IMR-90 (cell line): Measurements from ENCODE around the gene DDX27. TPM values are rescaled to one million over a fixed set of nuclear protein-coding genes. Genes with fewer than 3 reads are reported as not detected.

ENCODE experiments used
- ATAC-seq: fragments of 200-7000 bp; cut with Tn5 transposase; 2 replicates; pipeline ENCODE4 v1.9.1; 2020; ENCODE audit warnings: low read depth, mild to moderate bottlenecking, moderate library complexity
- BruUV-seq: library from RNA; stranded (reverse); fragments of 400-500 nt; replicated peaks from 2 replicates; lab custom pipeline; 2021; lab: Mats Ljungman, UMichigan
- CTCF ChIA-PET: fragments of 300-600 bp; formaldehyde crosslinking; extraction: SDS; loops from one replicate; lab custom pipeline; 2021; ENCODE audit warnings: antibody characterized with exemption; lab: Yijun Ruan, JAX
- POLR2A ChIA-PET: fragments of 300-600 bp; sonication (Branson Sonifier 250); formaldehyde crosslinking; loops from one replicate; lab custom pipeline; 2022; ENCODE audit warnings: antibody characterized with exemption; ENCODE audit not compliant: unreplicated experiment; lab: Charles Lee
- DNase-seq: peaks from one replicate; pipeline ENCODE4 v3.0.0; 2013
- H2AFZ ChIP-seq: replicated peaks from 2 replicates; pipeline ENCODE3; 2013; ENCODE audit warnings: low read length, mild to moderate bottlenecking; ENCODE audit not compliant: poor library complexity
- H2AK5ac ChIP-seq: 2 replicates; pipeline ENCODE4 v1.6.1; 2013; ENCODE audit warnings: low read depth, low read length, inconsistent platforms
- H2AK9ac ChIP-seq: replicated peaks from 2 replicates; pipeline ENCODE3; 2013; ENCODE audit warnings: mild to moderate bottlenecking, low read depth, low read length, moderate library complexity; ENCODE audit not compliant: poor library complexity
- H2BK120ac ChIP-seq: 2 replicates; pipeline ENCODE4 v1.6.1; 2013; ENCODE audit warnings: low read depth, low read length, inconsistent platforms
- H2BK15ac ChIP-seq: 3 replicates; pipeline ENCODE4 v1.6.1; 2013; ENCODE audit warnings: low read depth, low read length, inconsistent platforms
- H2BK20ac ChIP-seq: 2 replicates; pipeline ENCODE4 v1.6.1; 2013; ENCODE audit warnings: low read depth, mild to moderate bottlenecking, inconsistent platforms, low read length, moderate library complexity
- H2BK5ac ChIP-seq: 2 replicates; pipeline ENCODE4 v1.6.1; 2013; ENCODE audit warnings: mild to moderate bottlenecking, low read depth, low read length, inconsistent platforms; ENCODE audit not compliant: poor library complexity, severe bottlenecking
- H3K14ac ChIP-seq: replicated peaks from 2 replicates; pipeline ENCODE4 v1.6.1; 2013; ENCODE audit warnings: low read depth, low read length, inconsistent platforms
- H3K18ac ChIP-seq: 2 replicates; pipeline ENCODE4 v1.6.1; 2013; ENCODE audit warnings: low read depth, low read length, control low read depth
- H3K23ac ChIP-seq: 2 replicates; pipeline ENCODE4 v1.6.1; 2013; ENCODE audit warnings: low read depth, low read length, inconsistent platforms
- H3K27ac ChIP-seq: 2 replicates; pipeline ENCODE4 v1.5.1; 2013; ENCODE audit warnings: mild to moderate bottlenecking, control low read depth, low read length; ENCODE audit not compliant: insufficient read depth
- H3K27me3 ChIP-seq: 2 replicates; pipeline ENCODE4 v1.6.1; 2013; ENCODE audit warnings: low read length; ENCODE audit not compliant: control insufficient read depth, insufficient read depth
- H3K36me3 ChIP-seq: 2 replicates; pipeline ENCODE4 v1.6.1; 2013; ENCODE audit warnings: low read length, mixed read lengths; ENCODE audit not compliant: control insufficient read depth, insufficient read depth
- H3K4ac ChIP-seq: 2 replicates; pipeline ENCODE4 v1.6.1; 2013; ENCODE audit warnings: low read depth, low read length, inconsistent platforms
- H3K4me1 ChIP-seq: 2 replicates; pipeline ENCODE4 v1.6.1; 2013; ENCODE audit warnings: low read length, mixed read lengths; ENCODE audit not compliant: control insufficient read depth, insufficient read depth
- H3K4me2 ChIP-seq: 2 replicates; pipeline ENCODE4 v1.6.1; 2013; ENCODE audit warnings: low read depth, mild to moderate bottlenecking, control low read depth, low read length, moderate library complexity
- H3K4me3 ChIP-seq: 2 replicates; pipeline ENCODE4 v1.5.1; 2013; ENCODE audit warnings: low read depth, mild to moderate bottlenecking, control low read depth, low read length, moderate library complexity; ENCODE audit not compliant: insufficient read depth
- H3K56ac ChIP-seq: 2 replicates; pipeline ENCODE4 v1.6.1; 2013; ENCODE audit warnings: low read length, inconsistent platforms; ENCODE audit not compliant: insufficient read depth; ENCODE audit errors: extremely low read depth
- H3K79me1 ChIP-seq, 2 experiments: 2 replicates each; pipeline ENCODE4 v1.6.1; 2013; ENCODE audit warnings: low read length in 2 of 2, inconsistent platforms in 1 of 2, low read depth in 1 of 2
- H3K9ac ChIP-seq: 2 replicates; pipeline ENCODE4 v1.6.1; 2013; ENCODE audit warnings: low read depth, low read length, control low read depth
- H3K9me1 ChIP-seq: 2 replicates; pipeline ENCODE4 v1.6.1; 2013; ENCODE audit warnings: low read length, inconsistent platforms; ENCODE audit not compliant: insufficient read depth
- H3K9me3 ChIP-seq: 2 replicates; pipeline ENCODE4 v1.6.1; 2013; ENCODE audit warnings: low read length; ENCODE audit not compliant: control insufficient read depth, insufficient read depth
- H4K20me1 ChIP-seq: 2 replicates; pipeline ENCODE4 v1.6.1; 2013; ENCODE audit warnings: low read length, inconsistent platforms; ENCODE audit not compliant: insufficient read depth
- H4K5ac ChIP-seq: 2 replicates; pipeline ENCODE4 v1.6.1; 2013; ENCODE audit warnings: mild to moderate bottlenecking, low read depth, low read length, control low read depth
- H4K8ac ChIP-seq, 2 experiments: 2 replicates each; pipeline ENCODE4 v1.6.1; 2013; ENCODE audit warnings: low read depth in 2 of 2, low read length in 2 of 2, control low read depth in 1 of 2, inconsistent platforms in 1 of 2
- H4K91ac ChIP-seq: 2 replicates; pipeline ENCODE4 v1.6.1; 2013; ENCODE audit warnings: low read depth, low read length, inconsistent platforms; ENCODE audit not compliant: insufficient read depth
- BHLHE40 ChIP-seq: fragments of 150-350 bp; IDR thresholded peaks from 2 replicates; pipeline ENCODE4 v1.6.1; 2016; ENCODE audit warnings: mild to moderate bottlenecking, low read depth, low read length
- CEBPB ChIP-seq: IDR thresholded peaks from 2 replicates; pipeline ENCODE4 v1.6.1; 2012; ENCODE audit warnings: low read depth, low read length, improper control_type of control experiment
- CHD1 ChIP-seq: IDR thresholded peaks from 2 replicates; pipeline ENCODE4 v1.6.1; 2012; ENCODE audit warnings: low read depth, low read length, improper control_type of control experiment
- CTCF ChIP-seq: conservative IDR thresholded peaks from 2 replicates; pipeline ENCODE4 v1.5.1; 2012; ENCODE audit warnings: mild to moderate bottlenecking, low read depth, low read length, improper control_type of control experiment
- ELK1 ChIP-seq: fragments of 150-350 bp; IDR thresholded peaks from 2 replicates; pipeline ENCODE4 v1.6.1; 2016; ENCODE audit warnings: low read depth, mild to moderate bottlenecking, low read length, moderate library complexity, borderline replicate concordance
- FOS ChIP-seq: fragments of 150-350 bp; IDR thresholded peaks from 2 replicates; pipeline ENCODE4 v1.6.1; 2016; ENCODE audit warnings: low read depth, low read length
- MAFK ChIP-seq: IDR thresholded peaks from 2 replicates; pipeline ENCODE4 v1.6.1; 2012; ENCODE audit warnings: low read depth, low read length, improper control_type of control experiment
- MAZ ChIP-seq: IDR thresholded peaks from 2 replicates; pipeline ENCODE4 v1.6.1; 2012; ENCODE audit warnings: low read depth, mild to moderate bottlenecking, low read length, improper control_type of control experiment, moderate library complexity, borderline replicate concordance
- MXI1 ChIP-seq: IDR thresholded peaks from 2 replicates; pipeline ENCODE4 v1.6.1; 2012; ENCODE audit warnings: low read depth, mild to moderate bottlenecking, low read length, moderate library complexity, borderline replicate concordance
- NFE2L2 ChIP-seq: fragments of 150-350 bp; IDR thresholded peaks from 2 replicates; pipeline ENCODE4 v1.6.1; 2016; ENCODE audit warnings: low read depth, mild to moderate bottlenecking, low read length
- POLR2A ChIP-seq: IDR thresholded peaks from 2 replicates; pipeline ENCODE4 v1.6.1; 2012; ENCODE audit warnings: mild to moderate bottlenecking, low read depth, low read length
- RAD21 ChIP-seq: IDR thresholded peaks from 2 replicates; pipeline ENCODE4 v1.6.1; 2012; ENCODE audit warnings: low read length, improper control_type of control experiment
- RCOR1 ChIP-seq: IDR thresholded peaks from 2 replicates; pipeline ENCODE4 v1.6.1; 2012; ENCODE audit warnings: mild to moderate bottlenecking, low read length, improper control_type of control experiment; ENCODE audit not compliant: insufficient replicate concordance
- RFX5 ChIP-seq: IDR thresholded peaks from 2 replicates; pipeline ENCODE4 v1.8.0; 2012; ENCODE audit warnings: low read depth, mild to moderate bottlenecking, low read length, moderate library complexity
- SMC3 ChIP-seq: fragments of 150-350 bp; IDR thresholded peaks from 2 replicates; pipeline ENCODE4 v1.6.1; 2016; ENCODE audit warnings: low read depth, mild to moderate bottlenecking, antibody characterized with exemption, low read length, moderate library complexity
- USF2 ChIP-seq: fragments of 150-350 bp; IDR thresholded peaks from 2 replicates; pipeline ENCODE4 v1.6.1; 2017; ENCODE audit warnings: mild to moderate bottlenecking, antibody characterized with exemption, low read length, low read depth
- WGBS, 2 experiments: methylation state at CpG; one replicate each; pipeline versions ENCODE4 v1.1.5 to v1.1.7; 2013; ENCODE audit warnings: missing lambda C conversion rate in 2 of 2; ENCODE audit not compliant: insufficient read length in 1 of 2; ENCODE audit errors: extremely low coverage in 2 of 2; 5-methylcytosine and 5-hydroxymethylcytosine counted together
- dilution Hi-C: fragments of 300-500 bp; cut with HindIII; formaldehyde crosslinking; loops from one replicate; pipeline ENCODE4 v1.14.3; 2018; ENCODE audit warnings: low sequenced_read_pairs; ENCODE audit not compliant: unreplicated experiment
- in situ Hi-C: fragments of 300-500 bp; cut with MboI; formaldehyde crosslinking; loops from 3 replicates; pipeline ENCODE4 v1.14.3; 2019; ENCODE audit warnings: low sequenced_read_pairs, inconsistent platforms, mixed read lengths
- intact Hi-C: fragments of 100-400 bp; cut with micrococcal nuclease; formaldehyde crosslinking; loops from 2 replicates; pipeline ENCODE4 v1.10.0; 2022
- polyA plus RNA-seq, 3 experiments: library from polyadenylated mRNA; depleted of rRNA; stranded (reverse); fragments of >200 nt; gene quantifications; 2 replicates each; pipeline ENCODE4 v1.2.3, GENCODE V29; 2012; ENCODE audit warnings: low replicate concordance in 1 of 3
- total RNA-seq: library from RNA; depleted of rRNA; stranded (reverse); fragments of >200 nt; gene quantifications from 2 replicates; pipeline ENCODE4 v1.2.3, GENCODE V29; 2012

Gene DDX27
- total and polyA plus RNA-seq, 2 of the 4 experiments (the other 2 are of a cell fraction) = 33.2 to 36.7 TPM

- 85% methylated on average over 3 of the region's 6 CpGs; no CpG with 5 or more reads in 1 of the 2 experiments for WGBS, 2 experiments
- DNase-seq = no peak
- peaks cover 15% of the 10 kb centered on the region for H3K9me3 ChIP-seq
- H2BK20ac ChIP-seq = no peak overlapping the region
- H3K4me3 ChIP-seq = no peak overlapping the region
- no peak overlapping the region for H3K56ac ChIP-seq
- dilution Hi-C loops (no loop called here), in situ Hi-C loops (no loop called here), intact Hi-C loops (no loop called here)
- no TSS peak for BruUV-seq
- no peak overlapping the region for H4K91ac ChIP-seq
- H3K27me3 ChIP-seq = no peaks in the 10 kb centered on the region
- no peak overlapping the region for H3K4me2 ChIP-seq
- peaks cover 25 to 53% of the 10 kb centered on the region in 2 experiments for H3K79me1 ChIP-seq
- no peak overlapping the region for H3K18ac ChIP-seq
- TF ChIP-seq POLR2A = no peak
- TF ChIP-seq FOS = no peak
- TF ChIP-seq NFE2L2 = no peak
- TF ChIP-seq MAZ = no peak
- no peak for TF ChIP-seq RCOR1
- no peak for TF ChIP-seq BHLHE40
- no peak for TF ChIP-seq CHD1
- TF ChIP-seq RFX5 = no peak
- TF ChIP-seq ELK1 = no peak
- no peak for TF ChIP-seq USF2
- TF ChIP-seq CTCF = no peak
- TF ChIP-seq SMC3 = no peak
- no peak for TF ChIP-seq CEBPB
- TF ChIP-seq RAD21 = no peak
- TF ChIP-seq MAFK = no peak
- TF ChIP-seq MXI1 = no peak
- peaks cover 14% of the 10 kb centered on the region for H3K9me1 ChIP-seq
- ChIA-PET CTCF (no interaction called here), POLR2A (no interaction called here)
- no peak overlapping the region; a peak in 1 of 4 replicates for H4K8ac ChIP-seq
- no peak for ATAC-seq
- no peak overlapping the region for H2BK120ac ChIP-seq
- H3K23ac ChIP-seq = no peak overlapping the region
- H2BK15ac ChIP-seq = no peak overlapping the region
- H2AFZ ChIP-seq = no peak overlapping the region
- H4K5ac ChIP-seq = no peak overlapping the region
- H3K14ac ChIP-seq = no peak overlapping the region
- no peak overlapping the region for H3K4ac ChIP-seq
- no peak overlapping the region for H2AK9ac ChIP-seq
- H3K36me3 ChIP-seq = peaks cover 51% of the 10 kb centered on the region
- peaks cover 6% of the 10 kb centered on the region for H3K4me1 ChIP-seq
- no peak overlapping the region for H3K9ac ChIP-seq
- no peak overlapping the region for H2AK5ac ChIP-seq
- no peak overlapping the region for H2BK5ac ChIP-seq
- peaks cover 66% of the 10 kb centered on the region for H4K20me1 ChIP-seq
- no peak overlapping the region for H3K27ac ChIP-seq
These were observed 71.5 kb downstream of the DDX27 start for GRCh38 chr20:49290608-49291191.
